K562 (cell line): ENCODE measurements around the gene UNKL. TPM values are rescaled to one million over a fixed set of nuclear protein-coding genes. Genes with fewer than 3 reads are reported as not detected.

ENCODE experiments used
- CTCF ChIP-seq, 3 experiments: IDR thresholded peaks in 2 of 3; conservative IDR thresholded peaks in 1 of 3; 2 replicates each; pipeline ENCODE4 v1.5.1; 2011 to 2012; ENCODE audit warnings: low read length in 3 of 3, mild to moderate bottlenecking in 3 of 3, control low read depth in 2 of 3, improper control_type of control experiment in 1 of 3, inconsistent platforms in 1 of 3, low read depth in 1 of 3, mixed read lengths in 1 of 3, moderate library complexity in 1 of 3; ENCODE audit not compliant: insufficient read depth in 2 of 3
- CTCFL ChIP-seq: IDR thresholded peaks from 2 replicates; pipeline ENCODE4 v1.6.1; 2011; ENCODE audit warnings: borderline replicate concordance, low read depth, mild to moderate bottlenecking, moderate library complexity, low read length; ENCODE audit not compliant: insufficient read depth, poor library complexity, severe bottlenecking
- GABPB1 ChIP-seq: sonication (generic); formaldehyde crosslinking; IDR thresholded peaks from 2 replicates; pipeline ENCODE4 v1.8.0; 2022; ENCODE audit warnings: mild to moderate bottlenecking, missing genetic modification reagents
- L3MBTL2 ChIP-seq: fragments of 450-650 bp; IDR thresholded peaks from 2 replicates; pipeline ENCODE4 v1.6.1; 2016; ENCODE audit warnings: mild to moderate bottlenecking, moderate library complexity
- MAZ ChIP-seq, 2 experiments: fragments of 450-650 bp in 1 of 2; sonication (generic) in 1 of 2; formaldehyde crosslinking; IDR thresholded peaks in 1 of 2; conservative IDR thresholded peaks in 1 of 2; 2 replicates each; pipeline versions ENCODE4 v1.4.0 to v1.5.0; 2020; ENCODE audit warnings: mild to moderate bottlenecking in 1 of 2, missing genetic modification reagents in 1 of 2
- NFATC3 ChIP-seq: fragments of 450-650 bp; IDR thresholded peaks from 2 replicates; pipeline ENCODE4 v1.6.1; 2017; ENCODE audit warnings: mild to moderate bottlenecking
- PCBP1 ChIP-seq: fragments of 200-400 bp; formaldehyde crosslinking; IDR thresholded peaks from 2 replicates; pipeline ENCODE4 v1.6.1; 2018; ENCODE audit warnings: mild to moderate bottlenecking, low read depth, low read length; ENCODE audit not compliant: poor library complexity, severe bottlenecking
- POLR2G ChIP-seq: fragments of 200-400 bp; formaldehyde crosslinking; IDR thresholded peaks from 2 replicates; pipeline ENCODE4 v1.6.1; 2017; ENCODE audit warnings: low read depth, mild to moderate bottlenecking, antibody characterized with exemption, low read length, moderate library complexity
- PTTG1 ChIP-seq: fragments of 450-650 bp; IDR thresholded peaks from 2 replicates; pipeline ENCODE4 v1.6.1; 2016; ENCODE audit warnings: low read depth, mild to moderate bottlenecking, missing genetic modification characterization, missing compliant biosample characterization
- REST ChIP-seq, 2 experiments: fragments of 450-650 bp; formaldehyde crosslinking in 1 of 2; IDR thresholded peaks; 2 replicates each; pipeline versions ENCODE4 v1.4.0 to v1.6.1; 2014 to 2020; ENCODE audit warnings: mild to moderate bottlenecking in 2 of 2, borderline replicate concordance in 1 of 2, low read depth in 1 of 2
- RNF2 ChIP-seq: sonication (generic); IDR thresholded peaks from 2 replicates; pipeline ENCODE4 v1.6.1; 2016
- TBP ChIP-seq: optimal IDR thresholded peaks from 2 replicates; pipeline ENCODE3; 2011; ENCODE audit warnings: low read depth, low read length, improper control_type of control experiment
- VEZF1 ChIP-seq: fragments of 200-800 bp; sonication (Bioruptor generic); IDR thresholded peaks from 2 replicates; pipeline ENCODE4 v1.6.1; 2017; ENCODE audit warnings: missing genetic modification characterization, missing compliant biosample characterization
- polyA plus RNA-seq, 8 experiments: library from polyadenylated mRNA; depleted of rRNA in 4 of 8; stranded (reverse) in 5 of 8; unstranded in 3 of 8; fragments of >200 nt; fragmentation: Nextera tagmentation in 2 of 8; fragmentation: Illumina TruSeq in 1 of 8; extraction: Ambion mirVana in 2 of 8; extraction: Trizol in 1 of 8; gene quantifications; 2 replicates each; pipeline versions ENCODE4 v1.2.1 to v1.2.3, GENCODE V29; 2011 to 2014; ENCODE audit warnings: inconsistent platforms in 1 of 8, missing spikeins in 1 of 8
- total RNA-seq, 7 experiments: library from RNA; depleted of rRNA in 6 of 7; stranded (reverse); fragments of >200 nt in 6 of 7; fragmentation: Illumina TruSeq in 2 of 7; extraction: Trizol in 2 of 7; gene quantifications; 2 replicates each; pipeline versions ENCODE4 v1.2.1 to v1.2.3, GENCODE V29; 2011 to 2021; ENCODE audit warnings: low replicate concordance in 1 of 7

UNKL gene
- total and polyA plus RNA-seq, 9 of the 15 experiments (the other 6 are each of a cell fraction or from before 2014, with no cell fraction given): 0.37 to 30.2 (median 5.1) TPM

GRCh38 chr16:1428511-1428910 is 14.0 kb upstream of the UNKL start (continued):
- TF ChIP-seq REST (IDR thresholded peaks at IDR 0.05; ENCODE audit: borderline replicate concordance): peak; percentile 33; the same call in 1 of the 2 replicates
- TF ChIP-seq REST (CRISPR knock-in tag; IDR thresholded peaks at IDR 0.05; ENCODE audit: low read depth): no peak
- peak; percentile 62 for TF ChIP-seq POLR2G
- peak; percentile 61 for TF ChIP-seq PCBP1
- no peak for TF ChIP-seq RNF2
- no peak for TF ChIP-seq PTTG1 (tag)
- no peak for TF ChIP-seq TBP
- peak; percentile 36; the same call in 1 of the 2 replicates for TF ChIP-seq VEZF1 (CRISPR knock-in tag)
- TF ChIP-seq MAZ (CRISPR knock-in tag; conservative IDR thresholded peaks at IDR 0.05 in 1 of 2, IDR thresholded peaks at IDR 0.05 in 1 of 2): peak in 1 of 2 experiments; percentile 80; a peak in 2 of 4 replicates
- TF ChIP-seq GABPB1: no peak
- peak; percentile 56 to 75 (median 61); a peak in 5 of 6 replicates for TF ChIP-seq CTCF (IDR thresholded peaks at IDR 0.05 in 2 of 3, conservative IDR thresholded peaks at IDR 0.05 in 1 of 3; ENCODE audit: insufficient read depth in 2 of 3, low read depth in 1 of 3, low read length in 3 of 3)
- peak; percentile 37; the same call in 1 of the 2 replicates for TF ChIP-seq L3MBTL2
- TF ChIP-seq CTCFL: peak; percentile 45
- TF ChIP-seq NFATC3: no peak
